NCI-H526 treated with DMSO at 0.1 percent for 48 hours (cell line): ENCODE measurements around the gene LRP2.
"Not testable (repeated sequence)": the region's sequence is repeated elsewhere in the genome, so short reads cannot be mapped to it uniquely, and the experiment has no call there.

Source experiments
- DNase-seq: peaks from one replicate; lab custom pipeline; 2025; lab: John Stamatoyannopoulos, UW

Gene LRP2

DNA sequence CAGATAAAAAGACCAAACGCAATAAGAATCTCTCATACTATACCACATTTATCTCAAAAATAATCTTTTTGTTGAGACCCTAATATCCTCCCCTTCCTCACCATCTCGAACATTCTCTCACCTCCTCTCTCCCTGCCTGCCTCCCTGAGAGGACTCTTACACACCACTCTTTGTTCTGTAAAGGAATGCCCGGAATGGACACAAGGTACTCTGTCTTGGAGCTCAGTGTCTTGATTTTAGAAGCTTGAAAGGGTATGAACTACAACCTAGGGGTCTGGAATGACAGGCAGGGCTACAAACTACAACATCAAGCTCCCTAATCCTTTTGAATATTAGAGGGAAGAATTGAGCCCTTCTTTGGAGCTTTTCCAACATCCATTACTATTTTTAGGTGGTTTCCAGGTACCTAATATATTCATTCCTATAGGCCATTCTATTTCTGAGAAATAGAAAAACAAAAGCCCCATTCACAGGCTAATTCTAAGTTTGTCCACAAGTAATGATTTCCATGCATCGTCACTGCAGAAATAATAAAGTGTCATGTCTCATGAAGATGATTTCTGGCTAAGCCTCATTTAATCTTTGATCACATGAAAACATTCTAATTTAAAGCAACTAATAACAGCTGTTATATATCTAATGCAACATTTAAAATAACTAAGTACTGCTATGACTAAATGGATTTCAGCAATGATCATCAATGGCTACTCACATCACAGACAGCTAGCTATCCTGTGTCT is 60.6 kb downstream of the LRP2 start:
- DNase-seq = no peak

DNA sequence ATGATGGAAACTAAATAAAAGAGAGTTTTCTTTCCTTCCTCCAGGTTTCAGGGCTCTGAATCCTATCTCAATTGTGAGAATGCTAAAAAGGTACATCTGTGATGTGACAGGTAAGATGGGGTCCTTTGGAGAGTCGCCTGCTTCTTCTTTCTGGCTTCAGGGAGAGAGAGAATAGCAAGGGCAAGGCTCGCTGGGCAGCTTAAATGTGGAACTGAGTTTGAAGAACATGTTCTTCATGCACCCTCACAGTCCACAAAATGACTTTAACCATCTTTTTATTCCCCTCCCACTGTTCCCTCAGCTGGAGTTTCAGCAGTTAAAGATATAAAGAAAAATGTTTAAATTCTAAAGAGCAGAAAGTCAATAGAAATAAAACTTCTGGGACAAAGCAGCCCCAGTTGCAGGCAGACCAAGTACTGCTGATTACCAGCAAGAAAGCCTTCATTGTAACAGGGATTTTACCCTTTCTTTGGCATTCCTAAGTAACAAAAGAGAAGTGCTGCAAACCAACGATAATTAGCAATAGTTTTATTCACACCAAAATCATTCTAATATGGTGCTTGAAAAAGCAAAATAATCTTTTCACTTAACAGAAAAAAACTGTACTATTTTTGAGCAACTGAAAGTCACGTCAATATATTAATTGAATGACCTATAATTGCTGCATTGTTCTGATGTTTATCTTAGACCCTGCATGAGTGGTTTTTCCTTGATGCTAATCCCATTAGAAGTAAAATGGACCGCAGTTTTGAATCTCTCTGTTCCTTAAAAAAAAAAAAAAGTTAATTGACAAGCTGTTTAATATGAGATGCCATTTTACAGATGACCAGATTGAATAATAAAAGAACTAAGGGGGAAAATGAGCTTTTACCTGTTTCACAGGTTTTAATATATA is 61.5 kb downstream of the LRP2 start:
- no peak for DNase-seq

DNA sequence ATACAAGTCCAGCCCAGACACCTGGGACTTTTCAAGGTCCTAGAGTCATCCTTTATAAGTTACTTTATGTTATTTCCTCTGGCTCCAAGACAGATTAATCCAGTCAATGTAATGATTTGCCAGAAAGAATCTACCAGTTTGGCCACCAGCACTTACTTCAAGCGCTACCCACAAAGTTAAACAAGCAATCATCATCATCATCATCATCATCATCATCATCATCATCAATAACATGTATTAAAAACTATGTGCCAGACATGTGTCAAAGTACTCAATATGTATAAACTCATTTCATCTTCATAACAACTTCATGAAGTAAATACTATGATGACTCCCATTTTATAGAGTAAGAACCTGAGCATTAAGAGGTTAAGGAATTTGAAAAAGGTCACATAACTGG is 64.3 kb downstream of the LRP2 start:
- no peak for DNase-seq

DNA sequence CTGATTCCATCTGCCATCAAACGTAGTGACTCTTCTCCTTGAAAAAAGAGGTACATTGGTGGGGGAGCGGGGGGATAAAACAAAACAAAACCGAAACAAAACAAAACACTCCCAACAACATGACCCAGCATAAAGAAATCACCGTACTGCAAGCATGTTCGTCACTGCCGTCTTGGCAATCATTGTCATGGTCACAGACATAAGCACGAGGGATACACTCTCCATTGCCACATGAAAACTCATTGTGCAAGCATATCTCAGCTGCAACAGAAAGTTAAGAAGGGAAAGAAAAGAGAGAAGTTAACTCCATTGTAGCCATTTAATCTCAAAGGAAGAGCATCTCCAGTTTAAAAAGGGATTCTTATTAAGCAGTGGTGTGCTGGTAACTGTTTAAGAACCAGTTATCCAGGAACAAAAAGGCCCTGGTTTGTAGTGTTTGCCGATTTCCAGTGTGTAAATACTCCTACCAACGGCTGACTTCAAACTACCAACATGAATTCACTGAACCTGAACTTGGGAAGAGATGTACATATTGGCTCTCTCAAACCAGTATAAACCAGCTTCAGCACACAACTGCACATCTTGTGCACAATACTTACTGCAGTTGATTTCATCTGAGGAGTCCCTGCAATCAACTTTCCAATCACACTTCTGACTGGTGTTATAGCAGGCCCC is 68.2 kb downstream of the LRP2 start:
- DNase-seq = peak; percentile 43

DNA sequence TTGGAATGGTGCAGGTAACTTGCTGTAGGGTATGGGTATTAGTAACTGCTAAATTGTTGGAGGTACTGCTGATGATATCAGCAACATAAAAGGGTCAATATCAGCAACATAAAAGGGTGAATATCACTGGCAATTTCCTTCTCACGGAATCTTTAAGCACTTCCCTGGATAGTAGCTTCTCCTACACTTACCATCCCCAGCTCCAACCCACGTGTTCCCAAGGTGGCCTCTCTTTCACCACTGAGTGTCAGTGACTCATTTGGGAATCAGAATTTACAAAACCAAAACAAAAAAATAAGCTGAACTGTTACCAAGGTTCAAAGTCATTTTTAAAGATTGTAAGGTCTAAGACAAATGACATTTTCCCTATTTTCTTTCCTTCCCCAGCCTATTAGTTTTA is 70.8 kb downstream of the LRP2 start:
- DNase-seq = no peak

DNA sequence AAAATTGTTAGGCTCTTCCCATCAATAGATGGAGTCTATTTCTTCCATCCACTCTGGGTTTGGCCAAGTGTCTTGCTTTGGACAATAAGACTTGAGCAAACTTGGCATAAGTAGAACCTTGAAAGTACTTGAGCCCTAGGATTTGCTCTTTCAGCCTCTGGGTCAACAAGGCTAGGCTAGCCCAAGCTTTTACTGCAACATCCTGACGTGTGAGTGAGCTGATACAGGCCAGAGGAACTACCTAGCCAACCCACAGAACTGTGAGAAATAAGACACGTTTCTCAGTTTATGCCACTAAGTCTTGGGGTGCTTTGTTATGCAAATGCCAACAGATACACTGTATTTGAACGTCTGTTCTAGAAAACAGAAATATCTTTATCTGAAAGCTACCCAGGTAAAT is 71.9 kb downstream of the LRP2 start:
- no peak for DNase-seq

DNA sequence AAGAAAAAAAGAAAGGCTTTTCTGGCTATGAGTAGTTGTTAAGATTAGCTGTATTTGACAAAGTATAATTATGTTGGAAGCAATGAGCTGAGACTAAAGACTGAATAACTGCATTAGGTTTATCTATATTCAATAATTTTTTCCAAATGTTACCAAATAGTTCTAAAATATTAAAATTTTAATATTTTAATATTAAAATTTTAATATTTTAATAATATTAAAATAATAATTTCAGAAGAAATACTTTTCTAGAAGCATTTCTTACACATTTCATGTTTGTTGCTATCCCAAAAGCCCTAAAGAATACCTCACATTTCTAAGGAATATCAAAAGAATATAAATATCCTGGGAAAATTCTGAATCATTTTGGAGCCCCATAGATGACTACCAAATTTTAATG is 74.7 kb downstream of the LRP2 start:
- DNase-seq = no peak

DNA sequence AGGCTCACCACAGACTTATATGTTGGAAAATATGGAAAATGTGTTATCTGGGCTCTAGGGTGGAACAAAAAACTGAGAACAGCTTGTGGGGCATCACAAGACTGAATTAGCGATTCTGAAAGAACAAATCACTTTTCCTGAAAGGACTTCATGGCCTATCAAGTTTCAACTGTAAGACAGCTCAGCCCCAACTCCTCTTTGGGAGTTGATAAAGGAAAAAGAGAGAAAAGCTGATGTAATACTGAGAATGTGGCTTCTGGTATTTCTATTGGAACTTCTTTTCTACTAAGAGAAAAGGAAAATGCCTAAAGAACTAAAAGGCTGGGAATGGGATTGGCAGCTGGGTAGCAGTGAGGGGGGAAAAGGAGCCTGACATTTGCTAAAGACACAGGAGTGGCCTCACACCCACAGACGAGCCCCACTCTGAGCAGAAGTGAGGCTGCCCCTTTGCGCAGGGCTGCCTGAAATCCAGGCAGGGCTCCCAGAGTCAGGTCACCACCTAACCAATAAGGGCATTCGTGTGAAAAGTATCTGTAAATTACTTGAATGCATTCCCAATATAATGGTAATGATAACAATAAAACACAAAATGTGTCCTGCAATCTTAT is 75.6 kb downstream of the LRP2 start:
- DNase-seq = no peak

DNA sequence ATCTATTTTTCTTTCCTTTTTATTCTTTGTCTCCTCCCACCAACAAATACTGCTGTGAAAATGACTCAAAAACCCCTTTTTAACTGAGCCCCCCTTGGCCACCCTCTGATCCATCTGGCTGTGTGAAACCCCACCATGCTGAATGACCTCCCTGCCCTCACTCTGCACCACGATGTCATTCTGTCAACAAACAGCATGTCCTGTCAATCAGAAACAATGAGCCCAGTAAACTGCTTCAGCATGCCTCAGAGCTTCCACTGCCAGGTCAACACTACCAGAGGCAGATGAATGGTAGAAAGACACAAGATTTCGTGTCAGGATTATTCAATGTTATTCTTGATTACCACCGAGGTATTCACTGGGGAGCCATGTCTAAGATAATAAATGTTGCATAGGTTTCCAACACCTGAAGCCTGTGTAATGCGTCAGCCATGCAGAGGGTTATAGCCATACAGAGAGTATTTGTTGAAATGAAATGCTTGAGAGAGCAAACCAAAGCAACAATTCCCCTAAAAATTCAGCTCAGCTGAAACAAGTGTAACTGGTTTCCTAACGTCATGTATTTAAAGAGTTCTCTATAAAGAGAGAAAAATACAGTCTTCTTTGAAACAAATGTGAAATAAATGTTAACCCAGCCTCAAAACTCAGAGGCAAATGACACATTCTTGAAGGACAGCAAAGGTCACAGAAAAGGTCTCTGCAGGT is 76.7 kb downstream of the LRP2 start:
- DNase-seq = no peak

DNA sequence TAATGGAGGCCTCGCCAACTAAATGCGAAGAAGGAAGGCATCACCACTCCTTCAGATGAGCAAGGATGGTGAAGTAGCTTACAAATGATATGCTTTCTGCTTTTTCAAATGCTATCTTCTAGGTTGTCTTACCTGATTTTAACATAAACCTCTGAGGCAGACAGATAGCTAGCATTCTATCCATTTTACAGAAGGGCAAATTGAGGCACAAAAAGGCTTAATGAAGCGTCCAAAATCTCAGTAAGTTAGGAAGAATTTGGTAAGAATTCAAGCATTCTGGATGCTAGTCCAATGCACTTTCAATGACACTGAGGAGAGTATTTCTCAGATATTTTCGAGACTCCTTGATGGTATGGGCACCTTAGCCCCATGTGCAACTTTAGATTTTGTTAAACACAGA is 81.8 kb downstream of the LRP2 start:
- no peak for DNase-seq

DNA sequence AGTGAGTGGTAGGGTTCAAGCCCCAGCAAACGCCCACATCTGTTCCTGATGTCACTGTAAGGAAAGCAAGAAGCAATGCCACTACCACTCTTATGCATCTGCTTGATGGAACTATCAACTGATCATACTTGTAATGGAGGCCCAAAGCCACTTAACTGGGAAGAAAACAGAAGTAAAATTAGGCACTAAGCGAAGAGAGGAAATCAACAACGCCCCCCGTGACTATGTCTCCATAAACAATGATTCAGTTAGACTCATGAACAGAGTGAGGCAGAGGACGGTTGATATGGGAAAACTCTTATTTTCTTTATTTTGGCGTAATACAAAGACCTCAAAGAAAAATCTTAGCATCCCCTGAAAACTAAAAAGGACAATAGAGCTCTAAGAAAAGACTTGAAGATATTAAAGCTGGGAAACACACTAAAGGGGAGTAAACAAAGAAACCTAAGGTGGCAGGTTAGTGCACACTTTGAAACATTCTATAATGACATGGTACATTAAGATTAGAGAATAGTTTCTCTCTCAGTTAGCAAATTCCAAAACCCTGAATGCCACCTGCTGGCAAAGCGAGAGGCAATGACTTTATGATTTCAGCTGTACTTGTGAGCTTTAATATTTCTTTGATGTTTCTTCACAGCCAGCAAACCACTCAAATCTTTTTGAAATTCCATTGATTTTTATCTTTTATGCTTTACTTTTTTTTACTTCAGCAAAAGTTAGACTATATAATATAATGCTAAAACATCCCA is 86.5 kb downstream of the LRP2 start:
- DNase-seq = peak; percentile 56

DNA sequence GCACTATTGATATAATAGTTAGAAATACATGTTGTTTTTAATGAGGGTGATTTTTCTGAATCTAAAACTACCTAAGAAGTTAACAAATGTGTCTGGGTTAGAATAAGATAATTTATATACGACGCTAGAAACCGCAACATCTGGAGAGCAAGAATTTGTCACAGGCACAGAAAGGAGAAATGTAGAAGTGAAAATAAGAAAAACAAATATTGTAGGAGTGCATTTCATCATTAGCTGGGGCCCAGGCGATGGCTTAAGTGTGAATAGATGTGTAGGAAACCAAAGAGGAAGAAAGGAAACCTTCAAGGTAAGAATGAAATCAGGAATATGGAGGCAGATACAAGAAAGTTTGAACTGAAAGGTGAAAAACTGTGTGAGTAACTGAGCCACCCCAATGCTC is 90.3 kb downstream of the LRP2 start:
- DNase-seq = no peak

DNA sequence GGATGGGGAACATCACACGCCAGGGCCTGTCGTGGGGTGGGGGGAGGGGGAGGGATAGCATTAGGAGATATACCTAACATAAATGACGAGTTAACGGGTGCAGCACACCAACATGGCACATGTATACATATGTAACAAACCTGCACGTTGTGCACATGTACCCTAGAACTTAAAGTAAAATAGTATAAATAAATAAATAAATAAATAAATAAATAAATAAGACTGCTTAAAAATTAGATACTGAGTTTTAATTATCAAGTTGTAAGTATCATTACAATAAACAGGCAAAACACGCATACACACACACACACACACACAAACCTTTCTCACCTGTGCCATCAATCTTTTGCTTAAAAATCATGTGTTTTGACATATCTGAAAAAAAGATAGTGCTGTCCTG is 91.8 kb downstream of the LRP2 start:
- DNase-seq = not testable (repeated sequence)

DNA sequence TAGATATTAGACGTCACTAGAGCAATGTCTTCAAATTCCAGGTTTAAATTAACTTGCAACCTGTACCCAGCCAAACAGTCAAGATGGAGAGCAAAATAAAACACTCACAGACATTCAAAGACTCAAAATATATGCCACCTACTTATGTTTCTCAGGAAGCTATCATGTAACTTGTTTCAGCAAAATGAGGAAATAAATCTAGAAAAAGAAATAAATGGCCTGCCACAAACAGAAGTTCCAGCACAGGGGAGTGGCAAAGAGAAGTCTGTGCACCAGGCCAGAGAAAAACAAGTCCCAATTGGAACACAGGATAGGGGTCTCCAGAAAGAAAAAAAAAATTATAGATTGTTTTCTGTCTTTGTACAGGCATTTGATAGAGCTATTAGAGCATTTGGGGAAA is 96.7 kb downstream of the LRP2 start:
- no peak for DNase-seq

DNA sequence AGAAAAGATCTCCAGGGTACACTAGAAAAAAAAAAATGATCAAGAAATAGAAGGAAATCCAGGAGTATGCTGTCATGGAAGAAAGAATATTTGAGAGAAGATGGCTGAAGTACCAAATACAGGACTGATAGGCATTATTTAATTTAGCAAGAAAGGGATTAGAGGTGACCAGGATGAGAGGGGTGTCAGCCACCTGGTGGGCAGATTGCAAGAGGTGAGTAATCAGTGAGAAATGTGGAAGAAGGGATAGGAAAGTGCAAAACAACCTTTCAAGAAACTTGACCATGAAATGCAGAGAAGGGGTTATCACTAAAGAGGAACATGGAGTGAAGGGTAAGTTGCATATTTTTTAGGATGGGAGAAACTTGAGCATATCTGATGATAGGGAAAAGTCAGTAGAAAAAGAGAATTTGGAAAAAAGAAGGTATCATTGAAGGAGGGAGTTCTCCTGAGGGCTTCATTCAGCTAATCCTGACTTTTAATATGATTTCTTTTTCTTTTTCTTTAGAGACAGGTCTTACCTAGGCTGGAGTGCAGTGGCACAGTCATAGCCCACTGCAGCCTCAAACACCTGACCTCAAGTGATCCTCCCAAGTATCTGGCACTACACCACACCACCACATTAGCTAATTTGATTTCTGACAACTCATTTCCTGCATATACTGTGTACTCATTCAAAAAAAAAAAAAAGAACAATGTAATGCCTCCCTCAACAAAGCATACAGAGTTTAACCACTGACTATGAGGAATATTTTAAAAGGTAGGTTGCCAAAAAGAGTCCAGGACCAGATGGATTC is 101.3 kb downstream of the LRP2 start:
- DNase-seq = no peak

DNA sequence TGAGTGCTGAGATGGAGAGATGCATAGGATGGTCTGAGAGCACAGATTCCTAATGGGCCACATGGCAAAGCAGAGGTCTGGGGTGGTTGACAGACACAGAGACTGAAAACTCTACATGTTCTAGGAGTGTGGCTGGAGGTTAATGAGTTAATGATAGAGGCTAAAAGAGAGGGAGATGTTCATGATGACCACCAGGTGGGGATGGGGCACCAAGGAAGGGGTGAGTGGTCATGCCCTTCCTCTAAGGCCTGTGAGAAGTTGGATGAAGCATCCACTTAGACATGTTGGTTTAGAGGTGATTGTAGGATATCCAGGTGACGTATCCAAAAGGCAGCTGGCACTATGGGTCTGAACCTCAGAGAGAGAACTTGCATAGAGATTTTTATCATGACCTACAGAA is 102.1 kb downstream of the LRP2 start:
- DNase-seq = no peak

DNA sequence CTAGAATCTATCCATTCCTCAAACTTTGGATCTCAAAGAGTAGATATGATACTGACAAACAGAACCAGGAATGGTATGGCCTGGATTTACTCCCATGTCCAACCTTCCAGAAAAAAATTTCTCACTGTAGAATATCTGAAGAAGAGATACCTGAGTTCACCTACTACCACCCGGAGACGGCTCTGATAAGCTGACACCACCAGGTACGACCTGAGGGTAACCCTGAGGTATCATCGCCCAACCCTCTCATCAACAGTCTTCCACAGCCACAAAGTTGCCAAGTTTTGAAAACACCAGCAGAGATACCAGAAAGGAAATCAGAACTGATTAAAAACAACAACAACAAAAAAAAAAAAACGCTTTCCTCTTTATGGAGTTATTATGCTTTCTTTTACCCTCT is 102.9 kb downstream of the LRP2 start:
- DNase-seq = no peak

DNA sequence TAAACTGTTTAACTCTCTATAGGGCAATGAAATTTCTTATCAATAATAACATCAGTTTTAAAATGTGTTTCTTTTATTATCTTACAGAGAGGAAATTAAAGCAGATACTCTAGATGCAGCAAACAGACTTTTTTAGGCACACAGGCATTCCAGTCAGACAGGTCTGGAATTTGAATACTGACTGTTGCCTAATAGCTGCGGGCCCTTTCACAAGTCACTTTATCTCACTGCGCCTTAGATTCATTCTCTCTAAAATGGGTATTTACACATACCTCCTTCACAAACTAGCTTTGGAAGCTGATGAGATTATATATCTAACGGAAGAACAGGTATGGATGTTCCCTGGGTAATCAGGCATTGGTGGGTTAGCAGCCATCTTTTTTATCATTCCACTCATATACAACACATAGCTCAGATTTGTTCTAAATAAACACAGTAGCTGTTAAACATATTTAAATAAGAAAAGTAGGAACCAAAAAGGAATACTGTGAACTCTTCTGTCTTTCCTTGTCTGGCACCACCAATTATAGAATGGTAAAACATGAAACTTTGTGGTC is 104.2 kb downstream of the LRP2 start:
- peak; percentile 69 for DNase-seq

DNA sequence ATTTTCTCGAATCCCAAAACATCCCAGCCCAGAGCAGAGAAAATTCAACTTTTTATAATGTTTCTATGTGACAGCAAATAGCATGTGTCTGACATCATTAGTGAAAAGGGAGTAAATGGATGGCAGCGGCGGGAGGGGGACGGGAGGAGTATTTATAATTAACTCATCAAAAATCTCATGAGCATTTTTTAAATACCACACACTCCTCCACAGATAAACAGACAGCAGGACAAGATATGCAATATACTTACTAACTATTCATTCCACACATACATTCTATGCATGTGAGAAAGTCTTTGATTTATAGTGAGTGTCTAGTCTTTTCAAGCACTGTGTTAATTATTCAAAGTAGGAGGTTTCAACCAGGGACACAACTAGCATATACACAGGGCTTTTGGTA is 107.6 kb downstream of the LRP2 start:
- peak; percentile 40 for DNase-seq

DNA sequence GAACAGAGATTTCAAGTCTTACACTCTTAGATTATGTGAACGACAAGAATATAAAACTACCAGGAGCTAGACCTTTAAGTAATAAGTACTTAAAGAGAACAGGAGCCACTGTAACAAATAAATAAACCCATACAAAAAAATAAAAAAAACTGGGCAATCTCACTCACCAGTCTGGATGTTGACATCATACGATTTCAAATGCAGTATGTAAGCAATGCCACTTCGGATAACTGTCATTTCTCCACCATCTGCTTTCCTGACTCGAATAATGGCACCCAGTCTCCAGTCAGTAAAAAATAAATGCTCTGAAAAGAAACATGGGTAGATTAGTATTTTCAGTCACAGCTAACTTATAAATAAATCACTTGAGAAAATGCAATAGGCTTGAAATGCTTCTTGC is 115.1 kb downstream of the LRP2 start:
- DNase-seq = no peak
